Suprapubic skin (tissue), 4 donors: ENCODE measurements around the gene CUL2. TPM values are rescaled to one million over a fixed set of nuclear protein-coding genes. Genes with fewer than 3 reads are reported as not detected.

Experiments
- DNase-seq, 2 donors: peaks; one replicate each; pipeline ENCODE4 v3.0.0-alpha.2; 2019; ENCODE audit warnings: low spot score in 2 of 2
- H3K27ac ChIP-seq: fragments of 200-600 bp; sonication (generic); one replicate; pipeline ENCODE4 v1.5.1; 2019
- H3K27me3 ChIP-seq: fragments of 200-600 bp; sonication (generic); one replicate; pipeline ENCODE4 v1.5.1; 2019
- H3K36me3 ChIP-seq: fragments of 200-600 bp; sonication (generic); one replicate; pipeline ENCODE4 v1.5.1; 2019
- H3K4me1 ChIP-seq: fragments of 200-600 bp; sonication (generic); one replicate; pipeline ENCODE4 v1.5.1; 2019
- H3K4me3 ChIP-seq: fragments of 200-600 bp; sonication (generic); one replicate; pipeline ENCODE4 v1.5.1; 2019; ENCODE audit warnings: mild to moderate bottlenecking
- H3K9me3 ChIP-seq: fragments of 200-600 bp; sonication (generic); one replicate; pipeline ENCODE4 v1.5.1; 2019
- EP300 ChIP-seq: sonication (generic); formaldehyde crosslinking; IDR thresholded peaks from one replicate; pipeline ENCODE4 v1.6.1; 2017; ENCODE audit warnings: antibody characterized with exemption
- POLR2A ChIP-seq, 2 donors: fragments of 450-650 bp; IDR thresholded peaks; one replicate each; pipeline ENCODE4 v1.6.1; 2017; ENCODE audit warnings: antibody characterized with exemption in 2 of 2, mild to moderate bottlenecking in 2 of 2, moderate library complexity in 2 of 2
- POLR2AphosphoS5 ChIP-seq, 3 donors: sonication (generic); formaldehyde crosslinking; IDR thresholded peaks; one replicate each; pipeline ENCODE4 v1.6.1; 2017; ENCODE audit warnings: antibody characterized with exemption in 3 of 3
- WGBS: methylation state at CpG from one replicate; pipeline ENCODE4 v1.1.5; 2018; 5-methylcytosine and 5-hydroxymethylcytosine counted together
- total RNA-seq, 4 donors: library from RNA; depleted of rRNA; stranded (reverse); fragments of >200 nt; gene quantifications; one replicate each; pipeline ENCODE4 v1.1.0, GENCODE V29; 2016
- TF ChIP-seq, protein P1 (sequence below), 2 donors: fragments of 200-600 bp in 1 of 2; fragments of 450-650 bp in 1 of 2; sonication (generic) in 1 of 2; IDR thresholded peaks; one replicate each; pipeline ENCODE4 v1.5.1; 2016 to 2019; ENCODE audit warnings: antibody characterized with exemption in 2 of 2, mild to moderate bottlenecking in 1 of 2, moderate library complexity in 1 of 2

CUL2 gene
- total RNA-seq, 4 donors from 2014 or later, result 15.7 to 23.1 (median 18.4) TPM

DNA sequence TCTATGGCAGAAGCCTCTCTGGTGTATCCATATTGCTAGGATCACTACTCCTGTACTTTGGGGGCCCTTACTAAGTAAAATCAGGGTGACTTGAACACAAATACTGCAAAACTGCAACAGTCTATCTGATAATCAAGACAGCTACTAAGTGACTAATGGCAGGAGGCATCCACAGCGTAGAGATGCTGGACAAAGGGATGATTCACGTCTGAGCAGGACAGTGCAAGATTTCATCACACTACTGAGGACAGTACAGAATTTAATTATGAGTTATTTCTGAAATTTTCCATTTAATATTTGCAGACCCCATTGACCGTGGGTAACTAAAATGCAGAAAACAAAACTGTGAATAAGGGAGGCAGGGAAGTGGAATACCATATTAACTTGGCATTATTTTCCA, 10.4 kb downstream of the CUL2 start:
- no peak overlapping the region for H3K27ac ChIP-seq
- no peaks in the 10 kb centered on the region for H3K27me3 ChIP-seq
- DNase-seq, result no peak
- H3K9me3 ChIP-seq, result no peaks in the 10 kb centered on the region
- no peak overlapping the region for H3K4me3 ChIP-seq
- WGBS, result 78% methylated on average over 3 of the region's 3 CpGs
- H3K36me3 ChIP-seq, result no peaks in the 10 kb centered on the region
- H3K4me1 ChIP-seq, result no peaks in the 10 kb centered on the region
- no peak for TF ChIP-seq EP300
- TF ChIP-seq POLR2A (IDR thresholded peaks at IDR 0.05), result no peak
- no peak for TF ChIP-seq POLR2AphosphoS5 (IDR thresholded peaks at IDR 0.05)
- TF ChIP-seq, protein P1, sequence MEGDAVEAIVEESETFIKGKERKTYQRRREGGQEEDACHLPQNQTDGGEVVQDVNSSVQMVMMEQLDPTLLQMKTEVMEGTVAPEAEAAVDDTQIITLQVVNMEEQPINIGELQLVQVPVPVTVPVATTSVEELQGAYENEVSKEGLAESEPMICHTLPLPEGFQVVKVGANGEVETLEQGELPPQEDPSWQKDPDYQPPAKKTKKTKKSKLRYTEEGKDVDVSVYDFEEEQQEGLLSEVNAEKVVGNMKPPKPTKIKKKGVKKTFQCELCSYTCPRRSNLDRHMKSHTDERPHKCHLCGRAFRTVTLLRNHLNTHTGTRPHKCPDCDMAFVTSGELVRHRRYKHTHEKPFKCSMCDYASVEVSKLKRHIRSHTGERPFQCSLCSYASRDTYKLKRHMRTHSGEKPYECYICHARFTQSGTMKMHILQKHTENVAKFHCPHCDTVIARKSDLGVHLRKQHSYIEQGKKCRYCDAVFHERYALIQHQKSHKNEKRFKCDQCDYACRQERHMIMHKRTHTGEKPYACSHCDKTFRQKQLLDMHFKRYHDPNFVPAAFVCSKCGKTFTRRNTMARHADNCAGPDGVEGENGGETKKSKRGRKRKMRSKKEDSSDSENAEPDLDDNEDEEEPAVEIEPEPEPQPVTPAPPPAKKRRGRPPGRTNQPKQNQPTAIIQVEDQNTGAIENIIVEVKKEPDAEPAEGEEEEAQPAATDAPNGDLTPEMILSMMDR (IDR thresholded peaks at IDR 0.05), result no peak

DNA sequence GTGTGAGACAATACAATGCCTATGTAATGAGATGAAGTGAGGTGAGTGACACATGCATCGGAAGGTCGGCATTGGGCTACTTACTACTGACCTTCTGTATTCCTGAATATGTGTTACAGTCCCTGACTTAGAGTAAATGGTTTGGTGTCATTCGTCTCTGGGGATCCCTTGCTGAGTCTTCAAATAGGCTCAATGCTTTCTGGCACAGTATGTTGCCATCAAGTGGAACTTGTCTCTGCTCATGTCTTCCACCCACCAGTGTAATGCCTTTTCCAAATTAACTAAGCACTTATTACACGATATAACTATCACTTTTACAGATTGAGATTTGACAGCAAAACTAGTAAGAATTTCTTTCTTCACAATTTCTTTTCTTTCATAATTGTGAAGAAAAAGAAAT, 10.9 kb downstream of the CUL2 start:
- Histone ChIP-seq H3K27me3 (no peaks in the 10 kb centered on the region), H3K36me3 (no peaks in the 10 kb centered on the region), H3K9me3 (no peaks in the 10 kb centered on the region), H3K4me3 (no peak overlapping the region), H3K27ac (no peak overlapping the region), H3K4me1 (no peaks in the 10 kb centered on the region)
- TF ChIP-seq POLR2A (IDR thresholded peaks at IDR 0.05) (no peak), EP300 (no peak), POLR2AphosphoS5 (IDR thresholded peaks at IDR 0.05) (no peak)
- TF ChIP-seq, protein P1 (IDR thresholded peaks at IDR 0.05), result no peak
- 94% methylated on average over 4 of the region's 4 CpGs for WGBS
- DNase-seq, result no peak

GRCh38 chr10:35075228-35075627, 14.9 kb downstream of the CUL2 start:
- no peaks in the 10 kb centered on the region for H3K4me1 ChIP-seq
- no peaks in the 10 kb centered on the region for H3K27me3 ChIP-seq
- H3K9me3 ChIP-seq, result no peaks in the 10 kb centered on the region
- H3K4me3 ChIP-seq, result no peak overlapping the region
- no peak for DNase-seq
- no peak overlapping the region for H3K27ac ChIP-seq
- TF ChIP-seq POLR2AphosphoS5 (IDR thresholded peaks at IDR 0.05), result no peak
- no peak for TF ChIP-seq POLR2A (IDR thresholded peaks at IDR 0.05)
- TF ChIP-seq, protein P1 (IDR thresholded peaks at IDR 0.05), result no peak
- TF ChIP-seq EP300, result no peak
- 89% methylated on average over 3 of the region's 3 CpGs for WGBS
- H3K36me3 ChIP-seq, result peaks cover 4% of the 10 kb centered on the region

- Histone ChIP-seq H3K27ac (no peak overlapping the region), H3K4me3 (no peak overlapping the region), H3K36me3 (peaks cover 11% of the 10 kb centered on the region), H3K27me3 (no peaks in the 10 kb centered on the region), H3K4me1 (no peaks in the 10 kb centered on the region), H3K9me3 (no peaks in the 10 kb centered on the region)
- TF ChIP-seq POLR2A (IDR thresholded peaks at IDR 0.05), result no peak
- TF ChIP-seq EP300, result no peak
- TF ChIP-seq, protein P1 (IDR thresholded peaks at IDR 0.05), result no peak
- TF ChIP-seq POLR2AphosphoS5 (IDR thresholded peaks at IDR 0.05), result no peak
- no peak for DNase-seq
- 98% methylated on average over 4 of the region's 4 CpGs for WGBS
Measured at GRCh38 chr10:35074266-35074665, 15.9 kb downstream of the CUL2 start.

GRCh38 chr10:35070521-35070920, 19.6 kb downstream of the CUL2 start:
- no peaks in the 10 kb centered on the region for H3K9me3 ChIP-seq
- TF ChIP-seq, protein P1 (IDR thresholded peaks at IDR 0.05), result no peak
- no peak for TF ChIP-seq POLR2AphosphoS5 (IDR thresholded peaks at IDR 0.05)
- no peak for TF ChIP-seq POLR2A (IDR thresholded peaks at IDR 0.05)
- no peak for TF ChIP-seq EP300
- H3K27ac ChIP-seq, result no peak overlapping the region
- no peaks in the 10 kb centered on the region for H3K4me1 ChIP-seq
- 95% methylated on average over 3 of the region's 3 CpGs for WGBS
- no peak overlapping the region for H3K4me3 ChIP-seq
- DNase-seq, result no peak
- H3K36me3 ChIP-seq, result peaks cover 32% of the 10 kb centered on the region
- no peaks in the 10 kb centered on the region for H3K27me3 ChIP-seq
